ENCODE results near the gene EGLN1. TPM values are rescaled to one million over a fixed set of nuclear protein-coding genes. Genes with fewer than 3 reads are reported as not detected.
"Not testable (repeated sequence)": the region's sequence is repeated elsewhere in the genome, so short reads cannot be mapped to it uniquely, and the experiment has no call there.

The EGLN1 gene
- total RNA-seq, 4 donors from 2014 or later, result 43.9 to 79.9 (median 58.7) TPM

- peaks cover 0 to 4% (median 0%) of the 10 kb centered on the region in 4 donors for H3K27me3 ChIP-seq
- no peaks in the 10 kb centered on the region for H3K36me3 ChIP-seq
- intact Hi-C loops (cut with DNase I), result no loop called here
- DNase-seq (ENCODE audit: extremely low spot score), result no peak
- 84% methylated on average over 6 of the region's 6 CpGs for WGBS
- H3K27ac ChIP-seq (replicated peaks in 1 of 4), result no peak overlapping the region
- H3K9me3 ChIP-seq, result no peaks in the 10 kb centered on the region
- H3K4me1 ChIP-seq, result no peaks in the 10 kb centered on the region
- no peak overlapping the region for H3K4me3 ChIP-seq
- TF ChIP-seq POLR2A (IDR thresholded peaks at IDR 0.05; ENCODE audit: low read depth), result no peak
- TF ChIP-seq EP300 (IDR thresholded peaks at IDR 0.05), result no peak
- TF ChIP-seq CTCF (IDR thresholded peaks at IDR 0.05), result no peak
- no peak for TF ChIP-seq POLR2AphosphoS5 (IDR thresholded peaks at IDR 0.05)
These were observed 41.5 kb upstream of the EGLN1 start for GRCh38 chr1:231463541-231463940.

- Histone ChIP-seq H3K4me3 (no peak overlapping the region), H3K9me3 (peaks cover 0 to 12% (median 4%) of the 10 kb centered on the region in 4 donors), H3K4me1 (no peaks in the 10 kb centered on the region), H3K36me3 (no peaks in the 10 kb centered on the region), H3K27ac (replicated peaks in 1 of 4) (no peak overlapping the region), H3K27me3 (no peaks in the 10 kb centered on the region)
- TF ChIP-seq POLR2AphosphoS5 (IDR thresholded peaks at IDR 0.05) (no peak), EP300 (IDR thresholded peaks at IDR 0.05) (no peak), CTCF (IDR thresholded peaks at IDR 0.05) (no peak), POLR2A (IDR thresholded peaks at IDR 0.05; ENCODE audit: low read depth) (no peak)
- intact Hi-C loops (cut with DNase I), result no loop called here
- no peak for DNase-seq (ENCODE audit: extremely low spot score)
- WGBS, result 54% methylated on average over 2 of the region's 2 CpGs
These were observed 38.5 kb upstream of the EGLN1 start for GRCh38 chr1:231460614-231461013.

GRCh38 chr1:231459438-231459837 is 37.4 kb upstream of the EGLN1 start:
- DNase-seq (ENCODE audit: extremely low spot score); H3K4me3 ChIP-seq; H3K36me3 ChIP-seq; H3K27ac ChIP-seq (replicated peaks in 1 of 4); H3K27me3 ChIP-seq; intact Hi-C loops (cut with DNase I); H3K4me1 ChIP-seq: not testable (repeated sequence)
- peaks cover 0 to 12% (median 4%) of the 10 kb centered on the region in 4 donors for H3K9me3 ChIP-seq
- whole genome bisulfite sequencing, result 96% methylated on average over 1 of the region's 1 CpG

GRCh38 chr1:231457956-231458355 is 35.9 kb upstream of the EGLN1 start:
- H3K4me3 ChIP-seq; H3K36me3 ChIP-seq; intact Hi-C loops (cut with DNase I); DNase-seq (ENCODE audit: extremely low spot score); H3K27ac ChIP-seq (replicated peaks in 1 of 4); H3K4me1 ChIP-seq; H3K27me3 ChIP-seq: not testable (repeated sequence)
- peaks cover 0 to 12% (median 4%) of the 10 kb centered on the region in 4 donors for H3K9me3 ChIP-seq

- 97% methylated on average over 15 of the region's 29 CpGs for WGBS
- intact Hi-C loops (cut with DNase I); H3K27me3 ChIP-seq; DNase-seq (ENCODE audit: extremely low spot score); H3K4me1 ChIP-seq; H3K4me3 ChIP-seq; H3K27ac ChIP-seq (replicated peaks in 1 of 4); H3K36me3 ChIP-seq: not testable (repeated sequence)
- peaks cover 0 to 12% (median 4%) of the 10 kb centered on the region in 4 donors for H3K9me3 ChIP-seq
These were observed 32.0 kb upstream of the EGLN1 start for GRCh38 chr1:231454133-231454532.

- TF ChIP-seq EP300 (IDR thresholded peaks at IDR 0.05), result no peak
- TF ChIP-seq CTCF (IDR thresholded peaks at IDR 0.05), result no peak
- TF ChIP-seq POLR2A (IDR thresholded peaks at IDR 0.05; ENCODE audit: low read depth), result no peak
- no peak for TF ChIP-seq POLR2AphosphoS5 (IDR thresholded peaks at IDR 0.05)
- 85% methylated on average over 5 of the region's 5 CpGs for WGBS
- intact Hi-C loops (cut with DNase I), result no loop called here
These were observed 24.1 kb upstream of the EGLN1 start for GRCh38 chr1:231446138-231446537.

More at GRCh38 chr1:231446138-231446537, 24.1 kb upstream of the EGLN1 start:
- H3K9me3 ChIP-seq, result peaks cover 0 to 17% (median 0%) of the 10 kb centered on the region in 4 donors
- H3K4me3 ChIP-seq, result no peak overlapping the region
- H3K4me1 ChIP-seq, result no peaks in the 10 kb centered on the region
- peaks cover 0 to 3% (median 0%) of the 10 kb centered on the region in 4 donors for H3K27me3 ChIP-seq
- no peaks in the 10 kb centered on the region for H3K36me3 ChIP-seq
- H3K27ac ChIP-seq (replicated peaks in 1 of 4), result no peak overlapping the region
- no peak for DNase-seq (ENCODE audit: extremely low spot score)

Data from esophagus muscularis mucosa (tissue), 4 donors.